ENCODE results near the gene MRPL52.
A peak's percentile ranks its signal among the peaks of the same experiment; 100 is the strongest.

Gene MRPL52

GRCh38 chr14:22852940-22853767 lies 23.5 kb downstream of the MRPL52 start (continued):
- TF ChIP-seq, protein P1, sequence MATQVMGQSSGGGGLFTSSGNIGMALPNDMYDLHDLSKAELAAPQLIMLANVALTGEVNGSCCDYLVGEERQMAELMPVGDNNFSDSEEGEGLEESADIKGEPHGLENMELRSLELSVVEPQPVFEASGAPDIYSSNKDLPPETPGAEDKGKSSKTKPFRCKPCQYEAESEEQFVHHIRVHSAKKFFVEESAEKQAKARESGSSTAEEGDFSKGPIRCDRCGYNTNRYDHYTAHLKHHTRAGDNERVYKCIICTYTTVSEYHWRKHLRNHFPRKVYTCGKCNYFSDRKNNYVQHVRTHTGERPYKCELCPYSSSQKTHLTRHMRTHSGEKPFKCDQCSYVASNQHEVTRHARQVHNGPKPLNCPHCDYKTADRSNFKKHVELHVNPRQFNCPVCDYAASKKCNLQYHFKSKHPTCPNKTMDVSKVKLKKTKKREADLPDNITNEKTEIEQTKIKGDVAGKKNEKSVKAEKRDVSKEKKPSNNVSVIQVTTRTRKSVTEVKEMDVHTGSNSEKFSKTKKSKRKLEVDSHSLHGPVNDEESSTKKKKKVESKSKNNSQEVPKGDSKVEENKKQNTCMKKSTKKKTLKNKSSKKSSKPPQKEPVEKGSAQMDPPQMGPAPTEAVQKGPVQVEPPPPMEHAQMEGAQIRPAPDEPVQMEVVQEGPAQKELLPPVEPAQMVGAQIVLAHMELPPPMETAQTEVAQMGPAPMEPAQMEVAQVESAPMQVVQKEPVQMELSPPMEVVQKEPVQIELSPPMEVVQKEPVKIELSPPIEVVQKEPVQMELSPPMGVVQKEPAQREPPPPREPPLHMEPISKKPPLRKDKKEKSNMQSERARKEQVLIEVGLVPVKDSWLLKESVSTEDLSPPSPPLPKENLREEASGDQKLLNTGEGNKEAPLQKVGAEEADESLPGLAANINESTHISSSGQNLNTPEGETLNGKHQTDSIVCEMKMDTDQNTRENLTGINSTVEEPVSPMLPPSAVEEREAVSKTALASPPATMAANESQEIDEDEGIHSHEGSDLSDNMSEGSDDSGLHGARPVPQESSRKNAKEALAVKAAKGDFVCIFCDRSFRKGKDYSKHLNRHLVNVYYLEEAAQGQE (tag by site-specific recombination; IDR thresholded peaks at IDR 0.05) = no peak
- TF ChIP-seq EGR2 (tag by site-specific recombination; IDR thresholded peaks at IDR 0.05; ENCODE audit: low read depth) (peak; percentile 68), ZNF544 (tag by site-specific recombination; IDR thresholded peaks at IDR 0.05) (no peak), ZNF426 (tag by site-specific recombination; IDR thresholded peaks at IDR 0.05) (no peak), BCL11B (tag by site-specific recombination; IDR thresholded peaks at IDR 0.05; ENCODE audit: low read depth) (no peak), ZNF404 (tag by site-specific recombination; IDR thresholded peaks at IDR 0.05) (no peak), ZNF843 (tag by site-specific recombination; IDR thresholded peaks at IDR 0.05) (no peak), ZNF416 (tag by site-specific recombination; IDR thresholded peaks at IDR 0.05) (no peak), ZNF354C (tag by site-specific recombination; IDR thresholded peaks at IDR 0.05; ENCODE audit: borderline replicate concordance, low read depth) (no peak), ZNF335 (tag by site-specific recombination; conservative IDR thresholded peaks at IDR 0.05) (peak; percentile 69), PRDM1 (tag by site-specific recombination; IDR thresholded peaks at IDR 0.05) (no peak), ZBTB17 (tag by site-specific recombination; IDR thresholded peaks at IDR 0.05) (peak; percentile 24; the same call in 1 of the 2 replicates), GLI4 (tag by site-specific recombination; IDR thresholded peaks at IDR 0.05) (no peak), ZNF521 (tag by site-specific recombination; IDR thresholded peaks at IDR 0.05) (no peak), FEZF1 (tag by site-specific recombination; IDR thresholded peaks at IDR 0.05) (no peak), ZNF529 (tag by site-specific recombination; IDR thresholded peaks at IDR 0.05; ENCODE audit: insufficient replicate concordance) (no peak), SALL2 (tag by site-specific recombination; IDR thresholded peaks at IDR 0.05; ENCODE audit: borderline replicate concordance) (no peak), GLIS1 (tag by site-specific recombination; IDR thresholded peaks at IDR 0.05) (no peak; the same call in none of the 2 replicates), ZXDB (tag by site-specific recombination; IDR thresholded peaks at IDR 0.05) (no peak), ZNF239 (tag by site-specific recombination; IDR thresholded peaks at IDR 0.05) (no peak), ZEB2 (tag by site-specific recombination; IDR thresholded peaks at IDR 0.05) (peak; percentile 56), ZNF19 (tag by site-specific recombination; IDR thresholded peaks at IDR 0.05; ENCODE audit: low read depth) (no peak), ZNF248 (tag by site-specific recombination; IDR thresholded peaks at IDR 0.05) (no peak), ZNF202 (tag by site-specific recombination; IDR thresholded peaks at IDR 0.05; ENCODE audit: borderline replicate concordance) (no peak), TCF7L2 (IDR thresholded peaks at IDR 0.05; ENCODE audit: borderline replicate concordance, low read depth, low read length) (no peak), ZBTB21 (tag by site-specific recombination; IDR thresholded peaks at IDR 0.05) (no peak), ZFP3 (tag by site-specific recombination; IDR thresholded peaks at IDR 0.05; ENCODE audit: low read depth) (no peak)
- TF ChIP-seq, protein P2, sequence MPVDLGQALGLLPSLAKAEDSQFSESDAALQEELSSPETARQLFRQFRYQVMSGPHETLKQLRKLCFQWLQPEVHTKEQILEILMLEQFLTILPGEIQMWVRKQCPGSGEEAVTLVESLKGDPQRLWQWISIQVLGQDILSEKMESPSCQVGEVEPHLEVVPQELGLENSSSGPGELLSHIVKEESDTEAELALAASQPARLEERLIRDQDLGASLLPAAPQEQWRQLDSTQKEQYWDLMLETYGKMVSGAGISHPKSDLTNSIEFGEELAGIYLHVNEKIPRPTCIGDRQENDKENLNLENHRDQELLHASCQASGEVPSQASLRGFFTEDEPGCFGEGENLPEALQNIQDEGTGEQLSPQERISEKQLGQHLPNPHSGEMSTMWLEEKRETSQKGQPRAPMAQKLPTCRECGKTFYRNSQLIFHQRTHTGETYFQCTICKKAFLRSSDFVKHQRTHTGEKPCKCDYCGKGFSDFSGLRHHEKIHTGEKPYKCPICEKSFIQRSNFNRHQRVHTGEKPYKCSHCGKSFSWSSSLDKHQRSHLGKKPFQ (tag by site-specific recombination; IDR thresholded peaks at IDR 0.05) = 0 out of 2 replicates have a peak, but pooled peaks have one; percentile 20
- TF ChIP-seq, protein P3, sequence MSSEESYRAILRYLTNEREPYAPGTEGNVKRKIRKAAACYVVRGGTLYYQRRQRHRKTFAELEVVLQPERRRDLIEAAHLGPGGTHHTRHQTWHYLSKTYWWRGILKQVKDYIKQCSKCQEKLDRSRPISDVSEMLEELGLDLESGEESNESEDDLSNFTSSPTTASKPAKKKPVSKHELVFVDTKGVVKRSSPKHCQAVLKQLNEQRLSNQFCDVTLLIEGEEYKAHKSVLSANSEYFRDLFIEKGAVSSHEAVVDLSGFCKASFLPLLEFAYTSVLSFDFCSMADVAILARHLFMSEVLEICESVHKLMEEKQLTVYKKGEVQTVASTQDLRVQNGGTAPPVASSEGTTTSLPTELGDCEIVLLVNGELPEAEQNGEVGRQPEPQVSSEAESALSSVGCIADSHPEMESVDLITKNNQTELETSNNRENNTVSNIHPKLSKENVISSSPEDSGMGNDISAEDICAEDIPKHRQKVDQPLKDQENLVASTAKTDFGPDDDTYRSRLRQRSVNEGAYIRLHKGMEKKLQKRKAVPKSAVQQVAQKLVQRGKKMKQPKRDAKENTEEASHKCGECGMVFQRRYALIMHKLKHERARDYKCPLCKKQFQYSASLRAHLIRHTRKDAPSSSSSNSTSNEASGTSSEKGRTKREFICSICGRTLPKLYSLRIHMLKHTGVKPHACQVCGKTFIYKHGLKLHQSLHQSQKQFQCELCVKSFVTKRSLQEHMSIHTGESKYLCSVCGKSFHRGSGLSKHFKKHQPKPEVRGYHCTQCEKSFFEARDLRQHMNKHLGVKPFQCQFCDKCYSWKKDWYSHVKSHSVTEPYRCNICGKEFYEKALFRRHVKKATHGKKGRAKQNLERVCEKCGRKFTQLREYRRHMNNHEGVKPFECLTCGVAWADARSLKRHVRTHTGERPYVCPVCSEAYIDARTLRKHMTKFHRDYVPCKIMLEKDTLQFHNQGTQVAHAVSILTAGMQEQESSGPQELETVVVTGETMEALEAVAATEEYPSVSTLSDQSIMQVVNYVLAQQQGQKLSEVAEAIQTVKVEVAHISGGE (tag by site-specific recombination; conservative IDR thresholded peaks at IDR 0.05; ENCODE audit: low read depth) = no peak
- TF ChIP-seq, protein P4, sequence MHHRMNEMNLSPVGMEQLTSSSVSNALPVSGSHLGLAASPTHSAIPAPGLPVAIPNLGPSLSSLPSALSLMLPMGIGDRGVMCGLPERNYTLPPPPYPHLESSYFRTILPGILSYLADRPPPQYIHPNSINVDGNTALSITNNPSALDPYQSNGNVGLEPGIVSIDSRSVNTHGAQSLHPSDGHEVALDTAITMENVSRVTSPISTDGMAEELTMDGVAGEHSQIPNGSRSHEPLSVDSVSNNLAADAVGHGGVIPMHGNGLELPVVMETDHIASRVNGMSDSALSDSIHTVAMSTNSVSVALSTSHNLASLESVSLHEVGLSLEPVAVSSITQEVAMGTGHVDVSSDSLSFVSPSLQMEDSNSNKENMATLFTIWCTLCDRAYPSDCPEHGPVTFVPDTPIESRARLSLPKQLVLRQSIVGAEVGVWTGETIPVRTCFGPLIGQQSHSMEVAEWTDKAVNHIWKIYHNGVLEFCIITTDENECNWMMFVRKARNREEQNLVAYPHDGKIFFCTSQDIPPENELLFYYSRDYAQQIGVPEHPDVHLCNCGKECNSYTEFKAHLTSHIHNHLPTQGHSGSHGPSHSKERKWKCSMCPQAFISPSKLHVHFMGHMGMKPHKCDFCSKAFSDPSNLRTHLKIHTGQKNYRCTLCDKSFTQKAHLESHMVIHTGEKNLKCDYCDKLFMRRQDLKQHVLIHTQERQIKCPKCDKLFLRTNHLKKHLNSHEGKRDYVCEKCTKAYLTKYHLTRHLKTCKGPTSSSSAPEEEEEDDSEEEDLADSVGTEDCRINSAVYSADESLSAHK (tag by site-specific recombination; IDR thresholded peaks at IDR 0.05) = no peak
